GM21367 (cell line): Measurements from ENCODE around the gene KDM2B.
"Not testable (repeated sequence)": the region's sequence is repeated elsewhere in the genome, so short reads cannot be mapped to it uniquely, and the experiment has no call there.

ENCODE experiments used
- ATAC-seq: cut with Tn5 transposase; IDR thresholded peaks from one replicate; pipeline ENCODE4 v1.9.1; 2021; ENCODE audit not compliant: unreplicated experiment

The KDM2B gene

DNA sequence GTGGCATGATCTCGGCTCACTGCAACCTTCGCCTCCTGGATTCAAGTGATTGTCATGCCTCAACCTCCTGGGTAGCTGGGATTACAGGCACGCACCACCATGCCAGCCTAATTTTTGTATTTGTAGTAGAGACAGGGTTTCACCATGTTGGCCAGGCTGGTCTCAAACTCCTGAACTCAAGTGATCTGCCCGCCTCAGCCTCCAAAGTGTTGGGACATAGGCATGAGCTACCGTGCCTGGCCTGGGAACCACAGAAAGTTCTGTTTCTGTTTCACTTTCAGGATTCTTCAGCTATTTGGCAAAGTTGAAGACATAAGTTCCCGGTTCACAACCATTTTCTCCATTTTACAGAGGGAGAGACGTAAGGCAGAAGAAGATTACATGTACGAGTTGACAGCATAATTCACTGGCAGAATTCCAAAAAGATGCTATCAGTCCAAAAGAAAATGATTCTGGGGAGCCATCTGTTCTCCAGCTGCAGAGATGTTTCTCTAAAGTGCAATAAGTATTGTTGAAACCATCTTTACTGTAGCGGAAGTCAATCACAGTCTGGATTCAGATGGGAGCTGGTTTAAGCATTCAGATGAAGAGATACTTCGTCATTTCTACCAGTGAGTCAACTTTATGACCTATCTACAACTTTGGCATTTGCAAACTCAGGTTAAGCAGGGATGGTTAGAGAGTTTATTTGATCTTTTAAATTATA is 189.1 kb downstream of the KDM2B start:
- ATAC-seq: no peak

DNA sequence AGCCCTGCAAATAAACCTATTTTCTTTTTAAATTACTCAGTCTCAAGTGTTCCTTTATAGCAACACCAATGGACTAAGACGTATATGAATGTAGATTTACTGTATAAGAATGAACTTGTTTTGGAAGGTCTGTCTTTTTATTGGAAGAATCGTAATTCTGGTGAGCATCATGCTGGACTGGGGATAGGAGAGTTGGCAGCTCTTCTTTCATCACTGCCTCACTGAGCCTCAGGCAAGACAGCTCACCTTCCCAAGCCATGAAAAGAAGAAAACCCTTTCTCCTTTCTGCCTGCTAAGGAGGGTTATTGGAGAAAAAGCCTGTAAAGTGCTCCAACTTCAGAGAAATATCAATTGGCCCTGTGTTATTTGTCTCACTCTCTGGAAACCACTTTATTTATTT is 190.0 kb downstream of the KDM2B start:
- ATAC-seq: no peak

DNA sequence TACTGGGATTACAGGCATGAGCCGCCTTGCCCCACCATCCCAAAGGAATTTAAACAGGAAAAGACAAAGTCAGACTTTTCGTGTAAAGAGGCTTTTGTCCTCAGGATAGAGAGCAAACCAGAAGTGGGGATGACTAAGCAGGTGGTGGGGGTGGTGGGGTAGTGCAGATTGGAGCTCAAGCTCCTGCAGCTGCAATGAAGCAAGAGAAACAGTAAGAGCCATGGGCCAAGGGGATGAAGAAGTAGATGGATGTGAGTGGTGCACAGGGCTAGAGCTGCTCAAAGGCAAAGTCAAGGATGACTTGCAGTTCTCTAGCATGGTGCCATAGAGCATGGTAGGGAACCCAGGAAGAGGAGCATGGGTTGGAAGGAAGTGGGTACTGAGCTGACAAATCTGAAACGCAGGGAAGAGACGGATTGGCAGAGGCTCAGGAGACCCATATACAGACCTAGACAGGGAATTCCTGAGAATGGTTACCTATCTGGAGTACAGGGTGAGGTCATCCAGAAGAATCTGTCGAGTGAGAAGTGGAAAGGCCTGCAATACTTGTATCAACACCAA is 192.3 kb downstream of the KDM2B start:
- no peak for ATAC-seq

DNA sequence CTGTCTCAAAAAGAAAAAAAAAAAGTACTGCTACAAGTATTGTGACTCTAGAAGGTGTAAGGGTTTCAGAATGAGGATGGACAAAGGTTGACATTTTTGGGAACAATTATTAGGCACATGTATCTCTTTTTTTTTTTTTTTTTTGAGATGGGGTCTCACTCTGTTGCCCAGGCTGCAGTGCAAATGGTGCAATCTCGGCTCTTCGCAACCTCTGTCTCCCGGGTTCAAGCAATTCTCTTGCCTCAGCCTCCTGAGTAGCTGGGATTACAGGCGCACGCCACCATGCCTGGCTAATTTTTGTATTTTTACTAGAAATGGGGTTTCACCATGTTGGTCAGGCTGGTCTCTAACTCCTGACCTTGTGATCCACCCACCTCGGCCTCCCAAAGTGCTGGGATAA is 195.9 kb downstream of the KDM2B start:
- not testable (repeated sequence) for ATAC-seq

DNA sequence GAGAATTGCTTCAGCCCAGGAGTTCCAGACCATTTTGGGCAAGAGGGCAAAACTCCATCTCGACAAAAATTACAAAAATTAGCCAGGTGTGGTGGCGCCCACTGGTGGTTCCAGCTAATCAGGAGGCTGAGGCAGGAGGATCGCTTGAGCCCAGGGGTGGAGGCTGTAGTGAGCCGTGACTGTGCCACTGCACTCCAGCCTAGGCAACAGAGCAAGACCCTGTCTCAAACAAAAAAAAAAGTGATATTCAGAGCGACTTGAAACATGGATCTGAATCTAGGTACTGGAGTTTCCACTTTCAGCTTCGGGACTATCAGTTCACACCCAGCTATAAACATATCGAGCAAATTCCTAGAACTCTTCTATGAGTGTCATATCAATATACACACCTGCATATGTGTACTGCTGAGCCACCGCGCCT is 197.2 kb downstream of the KDM2B start:
- no peak for ATAC-seq

DNA sequence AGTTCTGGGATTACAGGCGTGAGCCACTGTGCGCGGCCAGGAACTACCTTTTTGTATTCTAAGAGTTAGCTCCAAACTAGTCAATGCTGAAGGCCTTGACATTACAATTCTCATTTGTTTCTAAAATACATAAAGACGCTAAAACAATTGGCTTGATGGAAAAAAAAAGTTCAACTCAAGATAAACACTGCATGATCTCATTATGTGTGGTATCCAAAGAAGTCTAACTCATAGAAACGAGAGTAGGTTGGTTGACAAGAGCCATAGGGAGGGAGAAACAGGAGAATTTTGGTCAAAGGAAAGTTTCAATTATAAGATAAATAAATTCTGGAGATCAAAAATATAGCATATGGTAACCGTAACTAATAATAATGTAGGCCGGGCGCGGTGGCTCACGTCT is 200.9 kb downstream of the KDM2B start:
- ATAC-seq: no peak
